Anterior cingulate cortex (tissue), 58 donors: ENCODE measurements around the gene C9orf78.

Experiments
- DNase-seq, 58 donors: peaks; one replicate each; lab custom pipeline; 2025; lab: John Stamatoyannopoulos, UW

The C9orf78 gene, protein sequence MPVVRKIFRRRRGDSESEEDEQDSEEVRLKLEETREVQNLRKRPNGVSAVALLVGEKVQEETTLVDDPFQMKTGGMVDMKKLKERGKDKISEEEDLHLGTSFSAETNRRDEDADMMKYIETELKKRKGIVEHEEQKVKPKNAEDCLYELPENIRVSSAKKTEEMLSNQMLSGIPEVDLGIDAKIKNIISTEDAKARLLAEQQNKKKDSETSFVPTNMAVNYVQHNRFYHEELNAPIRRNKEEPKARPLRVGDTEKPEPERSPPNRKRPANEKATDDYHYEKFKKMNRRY

DNA sequence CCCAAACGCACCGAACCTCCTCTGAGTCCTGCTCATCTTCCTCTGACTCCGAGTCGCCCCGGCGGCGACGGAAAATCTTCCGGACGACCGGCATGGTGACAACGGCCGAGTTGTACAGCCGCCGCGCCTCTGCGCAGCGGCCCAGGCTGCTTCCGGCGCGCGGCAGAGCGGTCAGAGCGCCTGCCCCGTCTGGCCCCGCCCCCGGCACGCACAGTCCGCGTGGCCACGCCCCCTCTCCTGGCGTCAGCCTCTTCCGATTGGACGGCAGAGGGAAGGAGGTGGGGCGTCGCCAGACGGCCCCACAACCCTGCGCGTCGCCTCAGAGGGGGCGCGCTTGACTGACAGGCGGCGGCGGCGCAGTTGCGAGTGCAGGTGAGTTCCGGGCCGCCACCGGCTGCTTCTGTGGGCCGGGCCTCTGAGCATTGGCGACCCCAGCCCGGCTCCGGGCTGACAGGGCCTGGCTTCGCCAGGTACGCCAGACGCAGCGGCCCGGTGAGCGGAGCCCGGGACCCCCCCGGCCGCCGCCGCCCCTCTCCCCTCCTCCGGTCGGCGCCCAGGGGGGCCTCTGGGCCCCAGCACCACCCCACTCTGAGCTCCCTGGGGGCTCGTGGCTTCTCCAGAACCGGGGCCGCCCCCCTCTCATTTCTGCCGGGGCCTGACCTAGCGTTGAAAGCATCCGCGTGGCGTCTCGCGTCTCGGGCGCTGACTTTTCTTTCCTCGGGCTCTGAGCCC is at the start of gene C9orf78, which contains the start of gene USP20:
Gene C9orf78 (minus strand): TSS at position 148 of the 732 bp plus-strand sequence. CDS start 54 bp downstream, at position 94.
Gene USP20 (plus strand): TSS at position 331 of the 732 bp plus-strand sequence. CDS start 17,098 bp downstream, outside the sequence.
- peak; percentile 41 to 96 (median 91) for DNase-seq

DNA sequence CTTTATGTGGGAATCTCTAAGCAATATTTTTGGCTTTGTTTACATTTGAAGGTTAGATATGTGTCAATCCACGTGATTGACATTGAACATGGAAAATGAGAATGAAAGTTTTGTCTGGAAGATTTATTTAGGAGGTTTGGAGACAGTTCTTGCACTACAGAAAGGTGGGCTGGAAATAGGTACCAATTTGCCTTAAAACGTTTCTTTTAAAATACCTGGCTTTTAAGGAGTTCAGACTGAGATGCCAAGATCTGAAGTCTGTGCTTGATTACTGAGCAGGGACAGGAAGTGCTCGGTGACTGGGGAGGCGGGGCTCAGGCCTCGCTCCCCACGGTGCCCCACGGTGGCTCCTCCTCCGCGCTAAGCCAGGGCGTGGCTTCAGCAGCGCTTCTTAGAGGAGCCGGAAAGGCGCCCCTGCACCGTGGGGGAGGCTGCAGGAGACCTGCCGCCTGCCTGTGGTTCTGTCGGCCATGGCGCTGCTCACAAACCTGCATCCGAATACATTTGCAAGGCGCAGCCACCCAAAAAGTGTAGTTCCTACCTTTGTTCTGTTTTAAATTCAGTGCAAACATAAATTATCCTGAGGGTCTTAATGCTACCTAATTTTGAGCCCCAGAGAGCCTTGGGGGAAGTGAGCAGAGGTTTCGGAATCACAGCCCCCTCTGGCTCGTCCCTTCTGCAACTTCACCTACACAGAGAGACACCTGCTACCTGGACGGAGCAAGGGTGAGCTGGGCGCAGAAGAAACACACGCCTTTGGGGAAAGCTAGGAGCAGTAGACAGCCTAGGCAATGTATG is 49.3 kb upstream of the C9orf78 start:
- peak in 50 of 58 donors; percentile 24 to 81 (median 58) for DNase-seq

DNA sequence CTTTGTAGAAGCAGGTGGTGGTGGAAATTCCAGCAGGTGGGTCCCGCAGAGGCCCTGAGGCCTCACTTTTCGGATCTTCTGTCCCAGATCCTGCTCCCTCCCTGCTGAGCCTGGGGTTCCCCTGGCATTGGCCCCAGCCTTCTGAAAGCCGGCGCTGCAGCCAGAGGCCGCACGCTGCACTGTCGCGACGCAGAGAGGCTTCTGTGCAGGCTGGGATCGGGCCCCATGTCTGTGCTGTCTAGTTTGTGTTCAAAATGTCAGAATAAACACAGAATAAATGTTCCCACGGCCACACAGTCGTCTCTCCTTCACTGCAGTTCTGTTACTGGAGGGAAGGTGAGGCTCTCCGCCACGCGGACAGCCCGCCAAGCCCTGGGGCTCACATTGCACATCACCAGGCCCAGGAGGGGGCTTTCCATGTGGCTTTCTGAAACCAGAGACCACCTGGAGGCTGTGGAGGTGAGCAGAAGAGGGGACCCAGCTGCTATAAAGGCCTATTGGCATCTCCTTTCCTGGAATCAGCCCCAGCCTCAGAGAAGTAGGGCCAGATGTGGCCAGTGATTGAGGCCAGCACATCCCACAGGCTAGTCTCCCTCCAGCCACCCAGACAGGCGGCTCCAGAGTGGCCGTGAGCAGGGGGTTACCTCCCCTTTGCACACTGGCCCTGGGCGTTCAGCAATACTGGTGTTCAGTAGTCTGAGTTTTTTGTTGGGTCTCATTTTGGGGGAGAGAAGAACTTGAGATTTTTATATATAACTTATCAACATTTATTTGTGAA is 46.7 kb upstream of the C9orf78 start:
- DNase-seq, result no peak

DNA sequence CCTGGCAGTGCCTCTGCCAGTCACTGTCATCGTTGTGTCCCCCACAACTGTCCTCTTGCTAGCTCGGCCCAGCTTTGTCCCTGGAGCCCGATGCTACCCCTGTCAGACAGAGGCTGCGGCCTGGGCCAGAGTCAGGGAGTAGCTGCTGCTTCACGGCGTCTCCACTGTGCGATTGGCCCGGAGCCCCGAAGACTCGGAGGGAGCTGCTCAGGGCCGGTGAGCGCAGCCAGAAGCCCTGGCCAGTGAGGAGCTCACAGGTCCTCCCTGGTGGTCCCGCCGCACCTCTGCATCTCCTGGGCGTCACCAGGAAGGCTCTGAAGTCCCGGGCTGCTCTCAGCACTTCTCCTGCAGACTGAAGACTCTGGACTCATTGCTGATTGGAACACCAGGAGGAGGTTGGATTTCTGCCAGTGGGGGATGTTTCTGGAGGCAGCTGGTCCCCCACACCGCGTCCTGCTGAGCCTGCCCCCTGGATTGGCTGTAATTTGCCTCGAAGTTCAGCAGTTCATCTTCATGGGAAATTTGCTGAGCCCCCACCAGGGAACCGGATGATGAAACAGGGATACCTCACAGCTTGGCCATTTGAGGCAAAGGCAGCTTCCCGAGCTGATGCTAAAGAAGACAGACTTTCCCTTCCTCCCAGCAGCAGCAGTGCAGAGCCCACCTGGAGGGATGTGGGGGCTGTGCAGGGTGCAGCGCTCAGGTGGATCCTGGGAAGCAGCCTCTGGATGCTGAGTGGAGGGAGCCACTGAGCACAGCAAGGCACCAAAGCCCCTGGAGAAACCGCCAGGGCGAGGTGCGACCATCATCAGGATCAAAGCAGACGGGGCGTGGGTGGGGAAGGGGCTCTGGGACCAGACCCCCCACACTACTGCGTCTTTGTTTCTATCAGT is 45.8 kb upstream of the C9orf78 start:
- peak in 1 of 58 donors; percentile 53 for DNase-seq

DNA sequence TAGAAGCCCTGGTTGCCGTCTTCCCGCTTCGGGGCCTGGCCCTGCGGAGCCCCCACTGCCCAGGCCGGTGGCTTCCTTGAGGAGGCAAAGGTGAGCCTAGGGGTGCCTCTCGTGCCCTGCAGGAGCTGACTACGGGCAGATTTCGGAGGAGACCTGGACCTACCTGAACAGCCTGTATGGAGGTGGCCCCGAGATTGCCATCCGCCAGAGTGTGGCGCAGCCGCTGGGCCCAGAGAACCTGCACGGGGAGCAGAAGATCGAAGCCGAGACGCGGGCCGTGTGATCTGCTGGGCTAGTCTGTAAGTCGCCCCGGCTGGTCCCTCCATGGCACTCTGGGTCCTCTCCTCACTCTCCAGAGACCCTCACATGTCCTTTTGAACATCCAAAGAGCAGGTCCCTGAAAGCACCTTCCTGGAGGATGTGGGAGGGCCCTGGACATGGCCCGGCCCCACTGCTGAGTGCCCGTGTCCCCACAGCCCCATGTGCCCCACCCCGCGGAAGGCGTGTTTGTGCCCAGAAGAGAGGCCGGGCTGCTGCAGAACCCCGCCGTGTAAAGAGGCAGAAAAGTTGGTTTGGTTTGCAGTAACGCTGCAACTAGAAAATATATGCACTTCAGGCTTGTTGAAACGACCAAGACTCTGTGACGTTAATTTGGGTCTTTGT is 45.0 kb upstream of the C9orf78 start:
- no peak for DNase-seq

DNA sequence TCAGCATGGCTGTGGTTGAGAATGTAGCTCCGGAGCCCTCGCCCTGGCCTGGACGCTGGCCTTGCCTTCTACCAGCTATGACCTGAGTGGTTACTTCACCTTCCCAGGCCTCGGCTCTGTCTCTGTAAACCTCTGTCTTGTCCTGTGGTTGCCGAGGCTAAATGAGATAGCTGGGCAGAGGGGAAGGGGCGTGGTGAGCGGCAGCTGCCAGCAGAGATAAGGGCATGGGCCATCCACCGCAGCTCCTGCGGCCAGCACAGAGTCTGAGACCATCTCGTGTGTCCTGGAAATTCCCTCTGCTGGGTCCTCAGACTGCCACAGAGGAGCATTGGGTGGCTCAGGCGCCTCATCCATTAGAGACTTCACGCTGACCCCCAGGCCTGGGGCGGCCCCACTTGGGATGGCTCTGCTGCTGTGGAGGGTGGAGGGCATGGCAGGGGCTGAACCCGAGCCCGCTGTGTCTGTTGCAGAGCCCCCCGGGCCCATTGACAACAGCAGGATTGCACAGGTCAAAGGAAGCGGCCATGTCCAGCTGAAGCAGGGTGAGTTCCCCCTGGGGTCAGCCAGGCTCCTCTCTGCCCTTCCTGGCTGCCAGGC is 44.1 kb upstream of the C9orf78 start:
- DNase-seq, result no peak

DNA sequence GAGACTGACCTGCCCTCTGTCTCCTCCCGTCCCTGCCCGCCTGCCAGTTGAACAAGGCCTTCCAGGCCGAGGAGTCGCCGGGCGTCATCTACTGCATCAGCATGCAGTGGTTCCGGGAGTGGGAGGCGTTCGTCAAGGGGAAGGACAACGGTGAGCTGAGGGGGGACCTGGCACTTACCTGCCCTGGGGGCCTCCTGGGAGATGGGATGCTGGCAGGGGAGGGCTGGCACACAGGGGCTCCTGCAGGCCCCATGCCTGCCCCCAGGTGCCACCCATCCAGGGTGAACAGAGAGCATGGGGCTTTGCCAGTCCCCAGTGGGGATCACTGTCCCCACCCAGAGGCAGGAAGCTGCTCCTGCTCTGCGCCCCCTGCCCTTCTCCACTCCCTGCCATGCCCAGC is 43.2 kb upstream of the C9orf78 start:
- no peak for DNase-seq

DNA sequence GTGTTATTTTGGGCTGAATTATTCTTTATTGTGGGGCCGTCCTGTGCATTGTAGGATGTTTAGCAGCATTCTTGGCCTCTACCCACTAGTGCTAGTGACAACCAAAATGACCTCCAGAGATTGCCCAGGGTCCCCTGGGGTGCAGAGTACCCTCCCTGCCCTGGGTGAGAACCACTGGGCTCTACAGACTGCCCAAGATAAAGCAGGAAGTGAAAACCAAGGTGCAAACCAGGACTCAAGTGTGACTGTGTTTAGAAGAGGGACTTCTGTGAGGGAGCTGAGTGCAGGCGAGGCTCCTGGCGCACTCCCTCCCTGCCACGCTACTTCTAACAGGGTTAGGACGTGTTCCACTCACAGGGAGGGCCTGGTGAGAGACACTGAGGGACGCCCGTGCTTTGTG is 41.7 kb upstream of the C9orf78 start:
- DNase-seq, result no peak

DNA sequence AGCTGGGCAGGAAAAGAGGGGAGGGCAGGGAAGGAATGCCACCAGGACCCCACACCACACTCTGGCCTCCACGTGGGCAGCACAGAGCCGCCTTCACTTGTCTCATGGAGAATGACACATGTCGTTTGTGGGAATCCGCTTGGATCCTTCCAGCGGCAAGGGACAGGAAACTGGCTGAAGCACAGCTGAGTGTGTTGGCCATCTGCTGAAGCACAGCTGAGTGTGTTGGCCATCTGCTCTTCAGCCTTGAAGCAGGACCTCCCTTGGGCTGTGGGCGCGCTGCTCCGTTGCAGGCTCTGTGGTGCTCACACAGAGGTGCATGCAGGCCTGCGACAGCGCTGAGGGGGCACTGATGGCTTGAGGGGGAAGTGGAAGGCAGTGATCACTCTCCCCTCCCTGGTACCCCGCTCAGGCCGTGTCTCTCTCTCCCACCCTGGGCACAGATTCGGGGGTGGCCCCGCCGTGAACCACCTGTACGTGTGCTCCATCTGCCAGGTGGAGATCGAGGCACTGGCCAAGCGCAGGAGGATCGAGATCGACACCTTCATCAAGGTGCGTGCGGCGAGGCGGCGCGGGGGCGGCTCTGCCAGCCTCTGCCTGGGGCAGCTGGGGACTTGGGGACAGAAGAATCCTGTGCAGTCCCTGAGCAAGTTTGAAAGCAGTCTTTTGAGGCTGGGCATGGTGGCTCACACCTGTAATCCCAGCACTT is 40.8 kb upstream of the C9orf78 start:
- DNase-seq, result peak in 3 of 58 donors; percentile 19 to 44 (median 41)

DNA sequence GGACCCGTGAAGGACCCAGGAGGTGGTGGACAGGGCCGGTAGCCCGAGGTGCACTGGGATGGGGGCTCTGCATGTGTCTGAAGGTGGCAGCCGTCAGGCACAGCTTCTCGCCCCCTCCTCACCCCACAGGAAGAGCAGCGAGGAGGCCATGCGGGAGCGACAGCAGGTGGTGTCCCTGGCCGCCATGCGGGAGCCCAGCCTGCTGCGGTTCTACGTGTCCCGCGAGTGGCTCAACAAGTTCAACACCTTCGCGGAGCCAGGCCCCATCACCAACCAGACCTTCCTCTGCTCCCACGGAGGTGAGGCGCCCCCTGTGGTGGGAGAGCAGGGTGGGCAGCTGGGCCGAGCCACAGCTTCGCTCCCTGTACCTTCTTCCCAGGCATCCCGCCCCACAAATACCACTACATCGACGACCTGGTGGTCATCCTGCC is 40.1 kb upstream of the C9orf78 start:
- no peak for DNase-seq

DNA sequence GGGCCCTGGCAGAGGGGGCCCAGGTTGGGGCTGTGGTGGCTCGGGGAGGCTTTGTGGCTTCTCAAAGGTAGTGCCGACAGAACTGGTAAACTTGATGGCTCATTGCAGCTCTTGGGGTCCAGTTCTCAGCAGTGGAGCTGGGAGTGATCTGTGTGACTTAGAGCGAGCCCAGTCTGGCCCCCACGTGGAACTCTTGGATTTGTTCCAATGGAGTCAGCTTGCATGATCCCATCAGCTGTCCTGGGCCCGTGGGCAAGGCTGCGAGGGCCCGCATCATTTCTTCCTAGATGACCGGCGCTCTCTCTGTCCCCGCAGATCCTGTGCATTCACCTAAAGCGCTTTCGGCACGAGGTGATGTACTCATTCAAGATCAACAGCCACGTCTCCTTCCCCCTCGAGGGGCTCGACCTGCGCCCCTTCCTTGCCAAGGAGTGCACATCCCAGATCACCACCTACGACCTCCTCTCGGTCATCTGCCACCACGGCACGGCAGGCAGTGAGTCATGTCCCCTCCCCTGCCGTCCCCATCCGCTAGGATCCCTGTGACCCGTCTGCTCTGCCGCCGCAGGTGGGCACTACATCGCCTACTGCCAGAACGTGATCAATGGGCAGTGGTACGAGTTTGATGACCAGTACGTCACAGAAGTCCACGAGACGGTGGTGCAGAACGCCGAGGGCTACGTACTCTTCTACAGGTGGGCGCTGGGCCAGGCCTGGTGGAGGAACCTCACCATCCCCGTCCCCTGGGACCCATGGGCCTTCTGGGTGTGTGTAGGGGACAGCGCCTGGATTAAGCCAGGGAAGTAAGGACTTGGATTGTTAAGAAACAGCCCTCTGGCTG is 39.4 kb upstream of the C9orf78 start:
- DNase-seq, result no peak

DNA sequence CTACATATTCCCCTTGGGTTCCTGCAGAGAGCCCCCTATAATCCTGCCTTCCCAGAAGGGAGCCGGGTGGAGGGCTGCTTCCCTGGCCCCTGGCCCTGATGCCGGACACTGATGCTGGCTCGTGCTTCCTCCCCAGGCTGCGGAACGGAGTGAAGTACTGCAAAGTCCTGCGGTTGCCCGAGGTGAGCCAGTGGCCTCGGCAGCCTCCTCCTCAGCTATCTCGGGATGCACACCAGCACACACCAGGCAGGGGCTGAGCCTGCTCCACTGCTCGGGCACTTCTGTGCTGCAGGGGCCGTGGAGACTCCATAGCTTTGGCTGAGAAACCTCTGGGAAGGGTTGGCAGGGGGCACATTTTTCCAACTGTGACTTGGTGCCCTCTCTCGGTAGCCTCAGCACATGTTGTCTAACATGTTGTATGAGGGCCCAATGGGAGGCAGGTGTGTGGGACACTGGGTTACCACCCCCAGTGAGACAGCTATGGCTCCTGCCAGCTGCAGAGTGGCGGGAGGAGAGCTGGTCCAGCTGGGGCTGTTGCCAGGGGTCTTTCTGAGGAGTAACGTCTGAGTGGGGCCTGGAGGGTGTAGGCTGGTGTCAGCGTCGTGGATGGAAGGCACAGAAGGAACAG is 38.6 kb upstream of the C9orf78 start:
- no peak for DNase-seq

DNA sequence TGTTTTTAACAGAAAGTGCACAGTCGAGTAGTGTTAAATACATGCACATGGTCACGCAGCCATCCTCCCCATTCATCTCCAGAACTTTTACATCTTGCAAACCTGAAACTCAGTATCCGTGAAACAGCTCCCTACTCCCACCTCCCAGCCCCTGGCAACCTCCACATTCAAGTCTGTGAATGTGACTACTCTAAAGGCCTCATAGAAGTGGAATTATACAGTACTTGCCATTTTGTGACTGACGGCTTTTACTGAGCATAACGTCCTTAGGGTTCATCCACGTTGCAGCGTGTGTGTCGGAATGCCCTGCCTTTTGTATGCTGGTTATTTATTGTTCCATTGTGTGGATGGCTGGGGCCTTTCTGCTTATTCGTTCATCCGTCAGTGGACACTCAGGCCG is 36.0 kb upstream of the C9orf78 start:
- no peak for DNase-seq

DNA sequence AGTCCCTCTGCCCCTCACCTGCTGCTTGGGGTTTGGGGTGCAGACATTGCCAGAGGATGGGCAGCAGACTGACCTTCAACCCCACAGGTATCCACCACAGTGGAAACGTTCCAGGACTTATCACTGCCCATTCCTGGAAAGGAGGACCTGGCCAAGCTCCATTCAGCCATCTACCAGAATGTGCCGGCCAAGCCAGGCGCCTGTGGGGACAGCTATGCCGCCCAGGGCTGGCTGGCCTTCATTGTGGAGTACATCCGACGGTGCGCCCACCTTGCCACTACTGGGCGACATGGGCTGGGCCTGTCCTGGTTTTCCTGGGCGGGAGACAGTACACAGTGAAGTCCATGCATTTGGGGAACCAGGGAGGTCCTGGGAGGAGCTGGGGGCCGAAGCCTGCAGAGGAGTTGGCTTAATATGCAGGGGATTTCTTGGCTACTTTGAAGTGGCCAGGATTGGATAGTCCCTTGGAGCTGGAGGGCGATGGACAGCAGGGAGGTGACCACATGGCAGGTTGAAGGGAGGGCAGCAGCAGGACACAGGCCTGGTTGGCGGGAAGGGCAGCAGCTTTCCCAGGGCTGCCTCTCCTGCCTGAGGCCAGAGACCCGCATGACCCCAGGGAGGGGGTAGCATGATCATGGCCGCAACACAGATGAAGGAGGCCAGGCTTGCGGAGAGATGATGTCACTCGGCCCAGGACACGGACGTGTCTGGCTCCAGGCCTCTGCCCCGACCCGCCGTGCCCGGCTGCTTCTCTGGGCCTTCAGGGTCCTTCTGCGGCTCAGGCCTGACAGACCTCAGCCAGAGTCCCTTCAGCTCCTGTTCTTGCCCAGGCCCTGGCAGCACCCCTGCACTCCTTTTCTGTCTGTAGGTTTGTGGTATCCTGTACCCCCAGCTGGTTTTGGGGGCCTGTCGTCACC is 34.8 kb upstream of the C9orf78 start:
- no peak for DNase-seq

DNA sequence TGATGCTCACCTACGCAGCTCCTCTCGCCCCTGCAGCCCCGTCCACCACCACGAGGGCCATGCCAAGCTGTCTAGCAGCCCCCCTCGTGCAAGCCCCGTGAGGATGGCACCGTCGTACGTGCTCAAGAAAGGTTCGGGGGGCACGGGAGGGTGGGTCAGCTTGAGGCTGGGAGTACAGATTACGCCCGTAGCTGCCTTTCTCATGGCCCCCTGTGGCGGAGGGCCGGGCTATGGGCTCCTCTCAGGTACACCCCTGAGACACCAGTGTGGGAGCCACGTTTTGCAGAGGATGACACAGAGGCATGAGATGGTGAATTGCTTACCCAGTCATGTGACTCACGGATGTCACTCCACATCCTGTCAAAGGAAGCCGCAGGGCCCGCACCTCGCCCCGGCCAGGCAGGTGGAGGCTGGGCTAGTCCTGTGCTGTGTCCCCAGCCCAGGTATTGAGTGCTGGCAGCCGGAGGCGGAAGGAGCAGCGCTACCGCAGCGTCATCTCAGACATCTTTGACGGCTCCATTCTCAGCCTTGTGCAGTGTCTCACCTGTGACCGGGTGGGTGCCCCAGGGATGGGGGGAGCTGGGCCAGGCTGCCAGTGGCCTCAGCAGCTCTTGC is 33.9 kb upstream of the C9orf78 start:
- no peak for DNase-seq
